ENCODE data around the gene ATP1A2. TPM values are rescaled to one million over a fixed set of nuclear protein-coding genes. Genes with fewer than 3 reads are reported as not detected.

Gene ATP1A2
- total RNA-seq, 3 donors from 2014 or later (not counting 1 experiment from before 2014, with no cell fraction given), result not detected

DNA sequence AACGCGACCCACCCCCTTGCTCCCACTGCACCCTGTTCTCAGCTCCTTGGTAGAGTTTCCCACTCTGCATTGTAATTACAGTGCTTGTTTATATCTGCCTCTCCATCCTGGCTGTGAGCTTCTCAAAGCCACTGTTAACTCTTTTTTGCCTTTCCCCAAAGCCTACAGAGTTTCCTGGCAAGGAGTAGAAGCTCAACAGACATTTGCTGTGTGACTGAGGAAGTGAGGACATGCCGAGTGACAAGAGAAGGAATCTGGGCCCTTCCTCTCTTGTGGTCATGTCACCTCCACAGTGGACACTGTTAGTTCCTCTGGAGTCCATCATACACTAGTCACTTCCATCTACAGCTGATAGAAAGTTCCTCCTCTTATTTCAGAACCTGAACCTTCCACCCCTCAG is 11.1 kb upstream of the ATP1A2 start:
- intact Hi-C loops (cut with micrococcal nuclease), result no loop called here
- Mint-ChIP-seq H3K27me3 (ENCODE audit: low read depth in 2 of 2) (peaks cover 0 to 7% of the 10 kb centered on the region in 2 donors), H3K9me3 (no peaks in the 10 kb centered on the region)

GRCh38 chr1:160105155-160105554 is 10.4 kb upstream of the ATP1A2 start:
- Mint-ChIP-seq H3K27ac (no peak overlapping the region), H3K4me1 (peaks cover 21 to 25% of the 10 kb centered on the region in 2 donors), H3K9me3 (no peaks in the 10 kb centered on the region), H3K36me3 (no peaks in the 10 kb centered on the region), H3K27me3 (ENCODE audit: low read depth in 2 of 2) (peaks cover under 1 to 7% of the 10 kb centered on the region in 2 donors), H3K4me3 (no peak overlapping the region)
- WGBS (ENCODE audit: insufficient coverage), result 92% methylated on average over 5 of the region's 5 CpGs
- no peak for DNase-seq
- intact Hi-C loops (cut with micrococcal nuclease), result no loop called here
- no peak overlapping the region for H3K4me3 ChIP-seq (ENCODE audit: low read length)
- no peak for ATAC-seq
- H3K27me3 ChIP-seq (ENCODE audit: control insufficient read depth, insufficient read depth, low read length), result no peaks in the 10 kb centered on the region
- H3K36me3 ChIP-seq (ENCODE audit: control insufficient read depth, insufficient read depth, low read length), result no peaks in the 10 kb centered on the region
- peaks cover 19% of the 10 kb centered on the region for H3K4me1 ChIP-seq (ENCODE audit: control insufficient read depth, insufficient read depth, low read length)
- no peaks in the 10 kb centered on the region for H3K9me3 ChIP-seq (ENCODE audit: control insufficient read depth, insufficient read depth, low read length)
- TF ChIP-seq, protein P1, sequence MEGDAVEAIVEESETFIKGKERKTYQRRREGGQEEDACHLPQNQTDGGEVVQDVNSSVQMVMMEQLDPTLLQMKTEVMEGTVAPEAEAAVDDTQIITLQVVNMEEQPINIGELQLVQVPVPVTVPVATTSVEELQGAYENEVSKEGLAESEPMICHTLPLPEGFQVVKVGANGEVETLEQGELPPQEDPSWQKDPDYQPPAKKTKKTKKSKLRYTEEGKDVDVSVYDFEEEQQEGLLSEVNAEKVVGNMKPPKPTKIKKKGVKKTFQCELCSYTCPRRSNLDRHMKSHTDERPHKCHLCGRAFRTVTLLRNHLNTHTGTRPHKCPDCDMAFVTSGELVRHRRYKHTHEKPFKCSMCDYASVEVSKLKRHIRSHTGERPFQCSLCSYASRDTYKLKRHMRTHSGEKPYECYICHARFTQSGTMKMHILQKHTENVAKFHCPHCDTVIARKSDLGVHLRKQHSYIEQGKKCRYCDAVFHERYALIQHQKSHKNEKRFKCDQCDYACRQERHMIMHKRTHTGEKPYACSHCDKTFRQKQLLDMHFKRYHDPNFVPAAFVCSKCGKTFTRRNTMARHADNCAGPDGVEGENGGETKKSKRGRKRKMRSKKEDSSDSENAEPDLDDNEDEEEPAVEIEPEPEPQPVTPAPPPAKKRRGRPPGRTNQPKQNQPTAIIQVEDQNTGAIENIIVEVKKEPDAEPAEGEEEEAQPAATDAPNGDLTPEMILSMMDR (IDR thresholded peaks at IDR 0.05), result no peak
- H3K27ac ChIP-seq (ENCODE audit: low read length), result no peak overlapping the region

More for the DNA sequence above, 11.1 kb upstream of the ATP1A2 start:
- Mint-ChIP-seq H3K36me3 (no peaks in the 10 kb centered on the region), H3K4me3 (no peak overlapping the region), H3K4me1 (peaks cover 23 to 28% of the 10 kb centered on the region in 2 donors), H3K27ac (no peak overlapping the region)
- H3K4me3 ChIP-seq (ENCODE audit: low read length), result no peak overlapping the region
- no peaks in the 10 kb centered on the region for H3K9me3 ChIP-seq (ENCODE audit: control insufficient read depth, insufficient read depth, low read length)
- 70% methylated on average over 3 of the region's 3 CpGs for WGBS (ENCODE audit: insufficient coverage)
- no peaks in the 10 kb centered on the region for H3K36me3 ChIP-seq (ENCODE audit: control insufficient read depth, insufficient read depth, low read length)
- ATAC-seq (no peak), DNase-seq (no peak)
- TF ChIP-seq, protein P1 (IDR thresholded peaks at IDR 0.05), result no peak
- H3K4me1 ChIP-seq (ENCODE audit: control insufficient read depth, insufficient read depth, low read length), result peaks cover 19% of the 10 kb centered on the region
- H3K27ac ChIP-seq (ENCODE audit: low read length), result no peak overlapping the region
- no peaks in the 10 kb centered on the region for H3K27me3 ChIP-seq (ENCODE audit: control insufficient read depth, insufficient read depth, low read length)

- WGBS (ENCODE audit: insufficient coverage), result 100% methylated on average over 1 of the region's 1 CpG
- Mint-ChIP-seq H3K36me3 (no peaks in the 10 kb centered on the region), H3K27me3 (ENCODE audit: low read depth in 2 of 2) (peaks cover 6 to 14% of the 10 kb centered on the region in 2 donors), H3K4me3 (no peak overlapping the region), H3K4me1 (peaks cover 9 to 10% of the 10 kb centered on the region in 2 donors), H3K27ac (no peak overlapping the region), H3K9me3 (no peaks in the 10 kb centered on the region)
- Histone ChIP-seq H3K9me3 (ENCODE audit: control insufficient read depth, insufficient read depth, low read length) (no peaks in the 10 kb centered on the region), H3K36me3 (ENCODE audit: control insufficient read depth, insufficient read depth, low read length) (no peaks in the 10 kb centered on the region), H3K4me1 (ENCODE audit: control insufficient read depth, insufficient read depth, low read length) (peaks cover 9% of the 10 kb centered on the region), H3K27me3 (ENCODE audit: control insufficient read depth, insufficient read depth, low read length) (no peaks in the 10 kb centered on the region), H3K4me3 (ENCODE audit: low read length) (no peak overlapping the region), H3K27ac (ENCODE audit: low read length) (no peak overlapping the region)
- TF ChIP-seq, protein P1 (IDR thresholded peaks at IDR 0.05), result no peak
- intact Hi-C loops (cut with micrococcal nuclease), result no loop called here
- ATAC-seq (no peak), DNase-seq (no peak)
Measured at GRCh38 chr1:160107512-160107911, 8.0 kb upstream of the ATP1A2 start.
